H1 (cell line): Measurements from ENCODE around the gene MATK. TPM values are rescaled to one million over a fixed set of nuclear protein-coding genes. Genes with fewer than 3 reads are reported as not detected.

ENCODE experiments used
- BACH1 ChIP-seq: IDR thresholded peaks from 2 replicates; pipeline ENCODE4 v1.6.1; 2012; ENCODE audit warnings: low read length, improper control_type of control experiment
- BRCA1 ChIP-seq: IDR thresholded peaks from 2 replicates; pipeline ENCODE4 v1.6.1; 2012; ENCODE audit warnings: low read depth, low read length, improper control_type of control experiment
- CTBP2 ChIP-seq: IDR thresholded peaks from 2 replicates; pipeline ENCODE4 v1.7.0; 2011; ENCODE audit warnings: borderline replicate concordance, mild to moderate bottlenecking, moderate library complexity, mixed read lengths, low read length; ENCODE audit not compliant: insufficient read depth, insufficient read length
- EGR1 ChIP-seq: IDR thresholded peaks from 2 replicates; pipeline ENCODE4 v1.6.1; 2011; ENCODE audit warnings: low read depth, low read length, borderline replicate concordance
- JUN ChIP-seq: IDR thresholded peaks from 2 replicates; pipeline ENCODE4 v1.6.1; 2011; ENCODE audit warnings: low read depth, mild to moderate bottlenecking, improper control_type of control experiment, low read length
- MAFK ChIP-seq: IDR thresholded peaks from 2 replicates; pipeline ENCODE4 v1.6.1; 2012; ENCODE audit warnings: low read depth, mild to moderate bottlenecking, improper control_type of control experiment, low read length
- NRF1 ChIP-seq: IDR thresholded peaks from 2 replicates; pipeline ENCODE4 v1.6.1; 2011; ENCODE audit warnings: mild to moderate bottlenecking, low read depth, low read length, improper control_type of control experiment
- POLR2AphosphoS5 ChIP-seq: IDR thresholded peaks from 2 replicates; pipeline ENCODE4 v1.6.1; 2011; ENCODE audit warnings: low read depth, low read length
- RAD21 ChIP-seq, 2 experiments: IDR thresholded peaks in 1 of 2; conservative IDR thresholded peaks in 1 of 2; 2 replicates each; pipeline ENCODE4 v1.6.1; 2011; ENCODE audit warnings: low read depth in 2 of 2, low read length in 2 of 2, improper control_type of control experiment in 1 of 2, inconsistent platforms in 1 of 2, mild to moderate bottlenecking in 1 of 2, moderate library complexity in 1 of 2
- SIN3A ChIP-seq, 2 experiments: IDR thresholded peaks in 1 of 2; conservative IDR thresholded peaks in 1 of 2; 2 replicates each; pipeline ENCODE4 v1.6.1; 2011 to 2012; ENCODE audit warnings: low read length in 2 of 2, improper control_type of control experiment in 1 of 2, low read depth in 1 of 2, mild to moderate bottlenecking in 1 of 2
- SP4 ChIP-seq: IDR thresholded peaks from 2 replicates; pipeline ENCODE4 v1.6.1; 2012; ENCODE audit warnings: low read length, inconsistent platforms
- SRF ChIP-seq: IDR thresholded peaks from 2 replicates; pipeline ENCODE4 v1.6.1; 2011; ENCODE audit warnings: mild to moderate bottlenecking, low read depth, low read length, moderate library complexity
- TEAD4 ChIP-seq: IDR thresholded peaks from 2 replicates; pipeline ENCODE4 v1.6.1; 2012; ENCODE audit warnings: low read depth, low read length, inconsistent platforms, mixed read lengths
- polyA plus RNA-seq, 7 experiments: library from polyadenylated mRNA; depleted of rRNA in 3 of 7; stranded (reverse) in 5 of 7; unstranded in 2 of 7; fragments of >200 nt in 5 of 7; fragments of 200-250 nt in 2 of 7; gene quantifications; 1 replicate in 5 of 7; 2 replicates in 1 of 7; 4 replicates in 1 of 7; pipeline versions ENCODE4 v1.2.1 to v1.2.3, GENCODE V29; 2011 to 2013; ENCODE audit warnings: missing spikeins in 2 of 7, mixed read lengths in 2 of 7
- total RNA-seq: library from RNA; stranded (reverse); fragmentation: NEBNext Ultra II Directional; extraction: Animal tissue kit (Norgen Biotek cat#: 25700); gene quantifications from 2 replicates; pipeline ENCODE4 v1.2.1, GENCODE V29; 2021
- TF ChIP-seq, protein P1 (sequence below): IDR thresholded peaks from 2 replicates; pipeline ENCODE4 v1.6.1; 2012; ENCODE audit warnings: low read length, inconsistent platforms
- TF ChIP-seq, protein P2 (sequence below): IDR thresholded peaks from 2 replicates; pipeline ENCODE4 v1.6.1; 2011; ENCODE audit warnings: low read length, improper control_type of control experiment

MATK gene
- total and polyA plus RNA-seq, 2 of the 8 experiments (the other 6 are each of a cell fraction or from before 2014, with no cell fraction given), result 20.5 to 21.4 TPM

DNA sequence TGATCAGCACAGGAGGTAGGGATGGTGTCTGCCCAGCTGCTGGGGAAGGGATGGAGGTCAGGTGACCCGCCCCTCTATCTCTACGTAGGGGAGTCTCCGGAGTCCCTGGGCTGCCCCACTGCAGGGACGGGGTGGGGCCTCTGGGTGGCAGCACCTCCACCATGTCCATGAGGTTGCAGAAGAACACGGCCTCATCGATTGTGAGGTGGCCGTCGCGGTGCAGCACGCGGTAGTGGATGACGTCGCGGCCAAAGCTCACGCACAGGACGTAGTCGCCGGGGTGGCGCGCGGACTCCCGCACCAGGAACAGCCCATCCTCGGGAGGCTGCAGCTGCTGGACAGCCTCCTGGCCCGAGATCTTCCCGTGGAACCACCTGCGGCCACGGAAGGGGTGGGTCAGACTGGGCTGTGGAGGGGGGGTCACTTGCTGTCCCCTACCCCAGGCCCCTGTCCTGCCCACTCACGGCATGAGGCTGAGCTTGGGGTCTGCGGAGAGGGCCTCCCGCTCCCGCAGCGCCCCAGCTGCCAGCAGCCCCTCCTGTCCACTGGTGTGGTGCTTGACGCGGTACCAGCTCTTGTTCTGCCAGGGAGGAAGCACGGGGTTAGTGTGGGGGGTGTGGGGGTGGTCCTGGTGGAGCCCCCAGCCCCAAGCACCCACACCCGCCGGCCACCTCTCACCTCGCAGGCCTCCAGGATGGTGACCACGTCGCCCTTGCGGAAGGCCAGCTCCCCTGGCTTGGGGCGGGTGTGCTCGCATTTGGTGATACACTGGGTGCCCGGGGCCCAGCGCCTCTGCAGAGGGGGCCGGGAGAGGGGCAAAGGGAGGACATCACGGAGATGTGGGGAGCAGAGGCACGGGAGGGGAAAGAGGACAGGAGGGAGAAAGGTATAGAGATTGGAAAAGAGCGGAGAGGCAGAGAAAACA is 2.3 kb downstream of the MATK start (continued):
- TF ChIP-seq, protein P1, sequence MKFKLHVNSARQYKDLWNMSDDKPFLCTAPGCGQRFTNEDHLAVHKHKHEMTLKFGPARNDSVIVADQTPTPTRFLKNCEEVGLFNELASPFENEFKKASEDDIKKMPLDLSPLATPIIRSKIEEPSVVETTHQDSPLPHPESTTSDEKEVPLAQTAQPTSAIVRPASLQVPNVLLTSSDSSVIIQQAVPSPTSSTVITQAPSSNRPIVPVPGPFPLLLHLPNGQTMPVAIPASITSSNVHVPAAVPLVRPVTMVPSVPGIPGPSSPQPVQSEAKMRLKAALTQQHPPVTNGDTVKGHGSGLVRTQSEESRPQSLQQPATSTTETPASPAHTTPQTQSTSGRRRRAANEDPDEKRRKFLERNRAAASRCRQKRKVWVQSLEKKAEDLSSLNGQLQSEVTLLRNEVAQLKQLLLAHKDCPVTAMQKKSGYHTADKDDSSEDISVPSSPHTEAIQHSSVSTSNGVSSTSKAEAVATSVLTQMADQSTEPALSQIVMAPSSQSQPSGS, result peak; percentile 54; the same call in 1 of the 2 replicates
- TF ChIP-seq POLR2AphosphoS5 (no peak), SRF (no peak), CTBP2 (no peak), RAD21 (IDR thresholded peaks at IDR 0.05 in 1 of 2, conservative IDR thresholded peaks at IDR 0.05 in 1 of 2; ENCODE audit: low read depth in 2 of 2, low read length in 2 of 2) (peak; percentile 68 to 81), SIN3A (conservative IDR thresholded peaks at IDR 0.05 in 1 of 2, IDR thresholded peaks at IDR 0.05 in 1 of 2; ENCODE audit: low read depth in 1 of 2, low read length in 2 of 2) (no peak), NRF1 (no peak), MAFK (no peak), TEAD4 (no peak), BRCA1 (no peak), BACH1 (no peak), EGR1 (no peak), JUN (no peak), SP4 (no peak)
- TF ChIP-seq, protein P2, sequence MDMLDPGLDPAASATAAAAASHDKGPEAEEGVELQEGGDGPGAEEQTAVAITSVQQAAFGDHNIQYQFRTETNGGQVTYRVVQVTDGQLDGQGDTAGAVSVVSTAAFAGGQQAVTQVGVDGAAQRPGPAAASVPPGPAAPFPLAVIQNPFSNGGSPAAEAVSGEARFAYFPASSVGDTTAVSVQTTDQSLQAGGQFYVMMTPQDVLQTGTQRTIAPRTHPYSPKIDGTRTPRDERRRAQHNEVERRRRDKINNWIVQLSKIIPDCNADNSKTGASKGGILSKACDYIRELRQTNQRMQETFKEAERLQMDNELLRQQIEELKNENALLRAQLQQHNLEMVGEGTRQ, result peak; percentile 62; the same call in 1 of the 2 replicates
